GF-D8 (cell line): Measurements from ENCODE around the gene NUBPL.
"Not testable (repeated sequence)": the region's sequence is repeated elsewhere in the genome, so short reads cannot be mapped to it uniquely, and the experiment has no call there.

Source experiments
- DNase-seq: peaks from one replicate; lab custom pipeline; 2025; lab: John Stamatoyannopoulos, UW

NUBPL gene

DNA sequence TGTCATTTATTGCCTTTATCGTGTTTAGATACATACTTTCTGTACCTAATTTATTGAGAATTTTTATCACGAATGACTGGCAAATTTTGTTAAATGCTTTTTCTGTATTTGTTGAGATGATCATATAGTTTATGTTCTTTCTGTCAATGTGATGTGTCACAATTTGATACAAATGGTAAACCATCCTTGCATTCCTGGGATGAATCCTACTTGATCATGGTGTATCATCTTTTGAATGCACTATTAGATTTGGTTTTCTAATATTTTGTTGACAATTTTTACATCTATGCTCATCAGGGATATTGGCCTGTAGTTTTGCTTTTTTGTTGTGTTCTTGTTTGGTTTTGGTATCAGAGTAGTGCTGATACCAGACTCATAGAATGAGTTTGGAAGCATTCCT, 185.1 kb downstream of the NUBPL start:
- DNase-seq = no peak

DNA sequence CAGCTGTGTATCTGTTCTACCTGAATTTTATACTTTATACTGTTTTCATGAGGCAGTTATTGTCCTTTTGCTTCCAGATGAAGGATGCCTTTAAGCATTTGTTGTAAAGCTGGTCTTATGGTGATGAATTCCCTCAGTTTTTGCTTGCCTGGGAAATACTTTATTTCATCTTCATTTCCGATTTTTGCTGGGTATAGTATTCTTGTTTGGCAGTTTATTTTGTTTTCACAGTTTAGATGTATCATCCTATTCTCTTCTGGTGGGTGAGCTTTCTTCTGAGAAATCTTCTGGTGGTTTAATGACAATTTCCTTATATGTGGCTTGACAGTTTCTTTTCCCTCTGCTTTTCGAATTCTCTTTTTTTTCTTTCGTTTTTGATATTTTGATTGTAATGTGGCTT, 188.1 kb downstream of the NUBPL start:
- DNase-seq = no peak

GRCh38 chr14:31751047-31751446, 189.8 kb downstream of the NUBPL start:
- not testable (repeated sequence) for DNase-seq

DNA sequence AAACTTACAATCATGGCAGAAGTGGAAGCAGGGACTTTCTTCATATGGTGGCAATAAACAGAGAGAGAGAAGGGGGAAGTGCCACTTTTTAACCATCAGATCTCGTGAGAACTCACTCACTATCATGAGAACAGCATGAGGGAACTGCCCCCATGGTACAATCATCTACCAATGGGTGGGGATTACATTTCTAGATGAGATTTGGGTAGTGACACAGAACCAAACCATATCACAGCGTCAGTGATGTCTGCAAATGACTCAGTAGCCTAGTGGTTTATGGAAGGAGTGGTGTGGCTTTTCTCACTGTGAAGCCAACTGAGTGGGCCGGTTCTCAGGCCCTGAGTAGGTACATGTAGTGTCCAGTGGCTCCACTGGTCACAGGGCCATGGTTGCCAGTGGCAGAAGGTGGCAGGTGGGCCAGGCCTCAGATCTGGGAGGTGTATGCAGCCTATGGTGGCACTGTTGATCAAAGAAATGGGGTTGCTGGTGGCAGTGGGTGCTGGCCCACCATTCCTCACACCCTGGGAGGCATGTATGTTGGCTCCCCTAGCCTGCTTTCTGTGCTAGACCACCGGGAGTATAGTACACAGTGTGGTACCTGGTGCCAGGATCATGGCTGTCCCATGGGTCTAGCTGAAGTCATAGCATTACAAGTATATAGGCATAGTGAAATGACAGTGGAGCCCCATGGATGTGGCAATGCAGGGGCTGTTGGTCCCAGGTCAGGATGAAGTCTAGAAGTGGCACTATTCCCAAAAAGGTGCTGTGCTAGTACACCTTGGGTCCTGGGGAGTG, 191.9 kb downstream of the NUBPL start:
- no peak for DNase-seq

DNA sequence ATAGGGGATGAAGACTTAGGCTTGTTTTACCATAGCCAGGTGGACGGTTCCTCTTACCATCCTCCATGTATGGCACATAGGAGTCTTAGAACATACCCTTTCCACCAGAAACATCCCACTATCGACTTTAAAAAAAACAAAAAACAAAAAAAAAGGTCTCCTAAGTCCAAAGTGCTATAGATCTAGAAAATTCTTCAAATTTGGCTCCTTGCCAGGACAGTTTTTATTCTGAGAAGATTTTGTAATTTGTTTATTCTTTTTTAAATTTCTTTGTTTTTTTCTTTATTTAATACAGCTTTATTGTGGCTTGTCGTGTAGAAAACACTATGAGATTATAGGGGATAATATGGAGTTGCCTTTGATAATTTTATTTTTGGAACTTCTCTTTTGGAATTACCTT, 197.7 kb downstream of the NUBPL start:
- DNase-seq = no peak

GRCh38 chr14:31760277-31760676, 199.1 kb downstream of the NUBPL start:
- DNase-seq = no peak

GRCh38 chr14:31761325-31761724, 200.1 kb downstream of the NUBPL start:
- DNase-seq = no peak

DNA sequence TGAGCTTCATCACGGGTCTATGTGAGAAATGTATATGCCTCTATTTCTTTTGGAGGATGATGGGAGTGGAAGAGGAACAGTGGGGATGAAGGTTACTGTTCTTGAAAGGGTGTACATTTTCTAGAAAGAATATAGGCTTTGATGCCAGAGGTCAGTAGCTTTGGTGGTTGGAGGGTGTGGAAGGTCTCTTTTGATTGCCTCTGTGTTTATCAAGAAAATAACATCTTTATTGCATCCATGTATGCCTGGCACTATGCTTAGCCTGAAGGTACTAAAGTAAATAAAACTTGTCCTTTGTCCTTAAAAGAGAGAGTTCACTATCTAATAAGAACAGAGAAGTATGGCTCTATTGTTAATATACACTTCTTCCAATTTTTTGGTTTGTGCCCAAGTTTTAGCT, 201.8 kb downstream of the NUBPL start:
- DNase-seq = no peak

GRCh38 chr14:31766315-31766892, 205.2 kb downstream of the NUBPL start:
- no peak for DNase-seq

- no peak for DNase-seq
Observed at GRCh38 chr14:31768355-31768754, 207.2 kb downstream of the NUBPL start.

DNA sequence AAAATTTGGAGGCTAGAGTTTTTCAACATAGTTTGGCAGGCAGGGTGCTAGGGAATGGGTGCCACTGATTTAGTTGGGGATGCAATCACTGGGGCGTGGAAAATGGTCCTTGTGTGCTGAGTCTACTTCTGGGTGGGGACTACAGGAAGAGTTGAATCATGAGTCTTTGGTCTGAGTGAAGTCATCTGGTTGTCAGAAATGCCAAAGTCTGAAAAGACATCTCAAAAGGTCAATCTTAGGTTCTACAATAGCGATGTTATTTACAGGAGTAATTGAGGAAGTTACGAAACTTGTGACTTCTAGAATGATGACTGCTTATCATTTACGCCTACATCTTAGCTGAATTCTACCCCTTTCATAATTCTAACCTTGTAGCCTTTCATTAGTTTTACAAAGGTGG, 209.1 kb downstream of the NUBPL start:
- no peak for DNase-seq

- no peak for DNase-seq
Observed at GRCh38 chr14:31774567-31774966, 213.4 kb downstream of the NUBPL start.

- no peak for DNase-seq
Observed at GRCh38 chr14:31777312-31777711, 216.1 kb downstream of the NUBPL start.

DNA sequence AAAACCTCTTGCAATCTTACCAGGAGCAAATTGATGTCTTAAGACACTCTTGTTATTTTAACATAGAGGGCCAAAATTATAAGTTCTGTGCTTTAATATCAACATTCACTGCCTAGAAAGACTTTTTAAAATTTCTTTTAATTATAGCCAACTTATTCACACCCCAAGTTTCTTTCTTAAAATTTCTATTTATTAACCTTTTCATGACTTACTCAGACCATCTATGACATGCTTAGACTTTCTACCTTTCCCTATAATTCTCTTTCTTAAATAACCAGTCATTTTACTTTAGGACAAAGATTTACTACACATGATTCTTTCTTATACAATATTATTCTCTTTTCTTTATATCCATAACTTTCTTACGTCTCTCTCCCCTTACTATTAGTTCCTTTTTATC, 220.4 kb downstream of the NUBPL start:
- DNase-seq = no peak

DNA sequence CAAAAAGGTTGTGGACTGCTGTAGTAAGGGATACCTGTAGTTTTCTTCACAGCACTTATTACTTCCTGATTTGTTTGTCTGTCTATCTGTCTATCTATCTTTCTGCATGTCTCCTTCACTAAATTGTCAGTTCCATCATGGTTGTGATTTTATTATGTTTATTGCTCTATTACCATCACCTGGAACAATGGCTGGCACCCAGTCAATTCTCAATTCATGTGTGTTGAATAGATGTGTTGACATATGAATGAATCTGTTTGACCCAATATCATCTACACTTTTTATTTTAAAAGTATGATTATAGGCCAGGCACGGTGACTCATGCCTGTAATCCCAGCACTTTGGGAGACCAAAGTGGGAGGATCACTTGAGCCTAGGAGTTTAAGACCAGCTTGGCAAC, 224.4 kb downstream of the NUBPL start:
- DNase-seq = no peak

- no peak for DNase-seq
Observed at GRCh38 chr14:31787377-31787776, 226.2 kb downstream of the NUBPL start.

DNA sequence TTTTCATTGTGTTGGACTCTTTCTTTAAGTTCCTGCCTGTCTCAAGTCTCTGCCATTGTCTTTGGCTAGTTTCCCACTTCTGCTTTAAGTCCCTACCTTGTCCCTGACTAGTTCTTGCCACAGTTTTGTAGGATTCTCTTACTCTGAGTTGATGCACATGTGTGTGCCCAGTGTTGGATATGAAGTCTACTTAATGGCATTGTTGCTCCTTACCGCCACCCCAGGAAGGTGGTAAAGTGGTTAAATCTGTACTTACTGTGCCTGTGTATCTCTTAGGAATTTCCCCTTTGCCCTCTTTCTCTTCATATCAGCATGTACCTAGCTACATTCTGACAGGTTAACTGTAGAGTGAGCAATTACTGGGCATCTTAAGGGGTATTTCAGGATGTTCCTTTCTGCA, 227.1 kb downstream of the NUBPL start:
- DNase-seq = no peak

- no peak for DNase-seq
Observed at GRCh38 chr14:31792726-31793125, 231.5 kb downstream of the NUBPL start.

DNA sequence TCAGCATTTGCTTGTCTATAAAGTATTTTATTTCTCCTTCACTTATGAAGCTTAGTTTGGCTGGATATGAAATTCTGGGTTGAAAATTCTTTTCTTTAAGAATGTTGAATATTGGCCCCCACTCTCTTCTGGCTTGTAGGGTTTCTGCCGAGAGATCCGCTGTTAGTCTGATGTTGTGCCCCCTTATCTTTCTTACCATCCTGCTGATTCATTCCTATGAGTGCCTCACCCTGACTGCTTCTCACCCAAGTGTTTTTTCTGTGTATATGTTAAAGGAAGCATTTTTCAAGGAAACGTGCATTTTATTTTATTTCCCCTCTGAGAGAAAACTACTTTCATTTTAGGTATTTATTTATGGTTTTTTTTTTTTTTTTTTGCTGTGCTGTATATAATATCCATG, 236.7 kb downstream of the NUBPL start:
- DNase-seq = not testable (repeated sequence)

DNA sequence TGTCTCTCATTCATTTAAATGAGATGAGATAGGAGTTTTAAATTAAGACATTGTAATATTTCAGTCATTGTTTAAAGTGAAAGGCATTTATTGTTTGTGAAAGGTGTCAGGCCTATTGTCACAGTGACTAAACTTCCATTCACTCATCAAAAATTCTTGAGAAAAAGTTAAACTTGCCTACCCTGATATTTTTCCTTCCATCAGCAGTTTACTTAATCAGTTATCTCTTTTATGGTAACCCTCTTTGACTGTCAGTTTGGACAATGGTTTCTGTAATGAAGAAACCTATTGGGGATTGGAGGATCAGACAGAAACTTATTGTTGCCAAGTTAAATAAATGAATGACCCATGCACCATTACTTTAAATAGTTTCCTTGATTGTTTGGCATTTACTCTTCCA, 241.6 kb downstream of the NUBPL start:
- no peak for DNase-seq

GRCh38 chr14:31806249-31806648, 245.0 kb downstream of the NUBPL start:
- no peak for DNase-seq

DNA sequence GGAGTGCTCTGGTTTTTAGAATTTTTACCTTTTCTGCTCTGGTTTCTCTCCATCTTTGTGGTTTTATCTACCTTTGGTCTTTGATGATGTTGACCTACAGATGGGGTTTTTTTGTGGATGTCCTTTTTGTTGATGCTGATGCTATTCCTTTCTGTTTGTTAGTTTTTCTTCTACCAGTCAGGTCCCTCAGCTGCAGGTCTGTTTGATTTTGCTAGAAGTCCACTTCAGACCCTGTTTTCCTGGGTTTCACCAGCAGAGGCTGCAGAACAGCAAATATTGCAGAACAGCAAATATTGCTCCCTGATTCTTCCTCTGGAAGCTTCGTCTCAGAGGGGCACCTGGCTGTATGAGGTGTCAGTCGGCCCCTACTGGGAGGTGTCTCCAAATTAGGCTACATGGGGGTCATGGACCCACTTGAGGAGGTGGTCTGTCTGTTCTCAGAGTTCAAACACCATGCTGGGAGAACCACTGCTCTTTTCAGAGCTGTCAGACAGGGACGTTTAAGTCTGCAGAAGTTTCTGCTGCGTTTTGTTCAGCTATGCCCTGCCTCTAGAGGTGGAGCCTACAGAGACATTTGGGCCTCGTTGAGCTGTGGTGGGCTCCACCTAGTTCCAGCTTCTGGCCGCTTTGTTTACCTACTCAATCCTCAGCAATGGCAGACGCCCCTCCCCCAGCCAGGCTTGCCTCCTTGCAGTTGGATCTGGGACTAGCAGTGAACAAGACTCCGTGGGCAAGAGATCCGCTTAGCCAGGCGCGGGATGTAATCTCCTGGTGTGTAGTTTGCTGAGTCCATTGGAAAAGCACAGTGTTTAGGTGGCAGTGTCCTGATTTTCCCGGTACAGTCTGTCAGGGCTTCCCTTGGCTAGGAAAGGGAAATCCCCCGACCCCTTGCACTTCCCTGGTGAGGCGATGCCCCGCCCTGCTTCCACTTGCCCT, 250.8 kb downstream of the NUBPL start:
- not testable (repeated sequence) for DNase-seq
